ENCODE measurements around the gene VTA1.
"Not testable (repeated sequence)": the region's sequence is repeated elsewhere in the genome, so short reads cannot be mapped to it uniquely, and the experiment has no call there.

The VTA1 gene

GRCh38 chr6:142146828-142147662 lies at the start of gene VTA1, which contains the start of gene NMBR:
Gene VTA1, plus strand, starts transcription at chr6:142147263. Its CDS starts 25 bp downstream, at chr6:142147288.
Gene NMBR, minus strand, starts transcription at chr6:142147122. Its CDS starts 58,464 bp downstream, at chr6:142088658.
- Histone ChIP-seq H3K79me2 (ENCODE audit: insufficient read depth, low read depth) (peaks cover 45% of the 10 kb centered on the region), H3K4me1 (ENCODE audit: low read depth, poor library complexity, severe bottlenecking) (peaks cover 26% of the 10 kb centered on the region), H4K20me1 (ENCODE audit: insufficient read depth) (no peaks in the 10 kb centered on the region), H2AFZ (ENCODE audit: low read depth) (peak within 1 kb of the TSS; percentile 94), H3K9ac (peak within 1 kb of the TSS; percentile 63), H3K4me2 (peak within 1 kb of the TSS; percentile 82), H3K4me3 (IDR thresholded peaks at IDR 0.05; ENCODE audit: insufficient read depth, low read depth, low read length) (peak within 1 kb of the TSS; percentile 62), H3K27ac (peak within 1 kb of the TSS; percentile 31; the same call in 1 of the 2 replicates), H3K36me3 (ENCODE audit: insufficient read depth) (no peaks in the 10 kb centered on the region), H3K27me3 (ENCODE audit: insufficient read depth, low read depth) (no peaks in the 10 kb centered on the region)
- TF ChIP-seq, protein P1, sequence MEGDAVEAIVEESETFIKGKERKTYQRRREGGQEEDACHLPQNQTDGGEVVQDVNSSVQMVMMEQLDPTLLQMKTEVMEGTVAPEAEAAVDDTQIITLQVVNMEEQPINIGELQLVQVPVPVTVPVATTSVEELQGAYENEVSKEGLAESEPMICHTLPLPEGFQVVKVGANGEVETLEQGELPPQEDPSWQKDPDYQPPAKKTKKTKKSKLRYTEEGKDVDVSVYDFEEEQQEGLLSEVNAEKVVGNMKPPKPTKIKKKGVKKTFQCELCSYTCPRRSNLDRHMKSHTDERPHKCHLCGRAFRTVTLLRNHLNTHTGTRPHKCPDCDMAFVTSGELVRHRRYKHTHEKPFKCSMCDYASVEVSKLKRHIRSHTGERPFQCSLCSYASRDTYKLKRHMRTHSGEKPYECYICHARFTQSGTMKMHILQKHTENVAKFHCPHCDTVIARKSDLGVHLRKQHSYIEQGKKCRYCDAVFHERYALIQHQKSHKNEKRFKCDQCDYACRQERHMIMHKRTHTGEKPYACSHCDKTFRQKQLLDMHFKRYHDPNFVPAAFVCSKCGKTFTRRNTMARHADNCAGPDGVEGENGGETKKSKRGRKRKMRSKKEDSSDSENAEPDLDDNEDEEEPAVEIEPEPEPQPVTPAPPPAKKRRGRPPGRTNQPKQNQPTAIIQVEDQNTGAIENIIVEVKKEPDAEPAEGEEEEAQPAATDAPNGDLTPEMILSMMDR (conservative IDR thresholded peaks at IDR 0.05; ENCODE audit: low read depth, low read length): peak; percentile 90

DNA sequence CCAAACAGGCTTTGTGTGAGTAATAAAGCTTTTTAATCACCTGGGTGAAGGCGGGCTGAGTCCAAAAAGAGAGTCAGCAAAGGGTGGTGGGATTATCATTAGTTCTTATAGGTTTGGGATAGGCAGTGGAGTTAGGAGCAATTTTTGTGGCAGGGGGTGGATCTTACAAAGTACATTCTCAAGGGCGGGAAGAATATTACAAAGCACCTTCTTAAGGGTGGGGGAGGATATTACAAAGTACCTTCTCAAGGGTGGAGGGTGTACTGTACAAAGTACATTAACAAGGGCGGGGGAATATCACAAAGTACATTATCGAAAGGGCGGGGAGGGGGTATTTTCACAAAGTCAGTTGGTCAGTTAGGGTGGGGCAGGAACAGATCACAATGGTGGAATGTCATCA lies 42.2 kb upstream of the VTA1 start:
- not testable (repeated sequence) for H3K36me3 ChIP-seq (ENCODE audit: insufficient read depth); H3K4me3 ChIP-seq (IDR thresholded peaks at IDR 0.05; ENCODE audit: insufficient read depth, low read depth, low read length)

GRCh38 chr6:142110820-142111219 lies 36.2 kb upstream of the VTA1 start:
- not testable (repeated sequence) for H3K9ac ChIP-seq; H4K20me1 ChIP-seq (ENCODE audit: insufficient read depth); H3K27me3 ChIP-seq (ENCODE audit: insufficient read depth, low read depth); H3K79me2 ChIP-seq (ENCODE audit: insufficient read depth, low read depth); H3K4me1 ChIP-seq (ENCODE audit: low read depth, poor library complexity, severe bottlenecking); H3K27ac ChIP-seq; H3K36me3 ChIP-seq (ENCODE audit: insufficient read depth); H3K4me2 ChIP-seq; H3K4me3 ChIP-seq (IDR thresholded peaks at IDR 0.05; ENCODE audit: insufficient read depth, low read depth, low read length); H2AFZ ChIP-seq (ENCODE audit: low read depth)

More for the DNA sequence above, 42.2 kb upstream of the VTA1 start:
- not testable (repeated sequence) for H3K27ac ChIP-seq; H3K79me2 ChIP-seq (ENCODE audit: insufficient read depth, low read depth); H3K9ac ChIP-seq; H3K4me1 ChIP-seq (ENCODE audit: low read depth, poor library complexity, severe bottlenecking); H3K4me2 ChIP-seq; H3K27me3 ChIP-seq (ENCODE audit: insufficient read depth, low read depth); H4K20me1 ChIP-seq (ENCODE audit: insufficient read depth); H2AFZ ChIP-seq (ENCODE audit: low read depth)

GRCh38 chr6:142112451-142113061 lies 34.5 kb upstream of the VTA1 start:
- H3K36me3 ChIP-seq (ENCODE audit: insufficient read depth): no peaks in the 10 kb centered on the region
- no peaks in the 10 kb centered on the region for H3K27me3 ChIP-seq (ENCODE audit: insufficient read depth, low read depth)
- TF ChIP-seq, protein P1 (conservative IDR thresholded peaks at IDR 0.05; ENCODE audit: low read depth, low read length): peak; percentile 80
- H3K79me2 ChIP-seq (ENCODE audit: insufficient read depth, low read depth): no peaks in the 10 kb centered on the region
- no peak overlapping the region for H3K9ac ChIP-seq
- no peaks in the 10 kb centered on the region for H4K20me1 ChIP-seq (ENCODE audit: insufficient read depth)
- no peak overlapping the region for H2AFZ ChIP-seq (ENCODE audit: low read depth)
- H3K4me1 ChIP-seq (ENCODE audit: low read depth, poor library complexity, severe bottlenecking): no peaks in the 10 kb centered on the region
- no peak overlapping the region for H3K4me3 ChIP-seq (IDR thresholded peaks at IDR 0.05; ENCODE audit: insufficient read depth, low read depth, low read length)
- no peak overlapping the region for H3K27ac ChIP-seq
- no peak overlapping the region for H3K4me2 ChIP-seq

- H3K4me1 ChIP-seq (ENCODE audit: low read depth, poor library complexity, severe bottlenecking): no peaks in the 10 kb centered on the region
- TF ChIP-seq, protein P1 (conservative IDR thresholded peaks at IDR 0.05; ENCODE audit: low read depth, low read length): no peak
These were observed 29.7 kb upstream of the VTA1 start for GRCh38 chr6:142117366-142117765.

More at GRCh38 chr6:142117366-142117765, 29.7 kb upstream of the VTA1 start:
- Histone ChIP-seq H3K9ac (no peak overlapping the region), H3K4me3 (IDR thresholded peaks at IDR 0.05; ENCODE audit: insufficient read depth, low read depth, low read length) (no peak overlapping the region), H3K27ac (no peak overlapping the region), H3K4me2 (no peak overlapping the region), H4K20me1 (ENCODE audit: insufficient read depth) (no peaks in the 10 kb centered on the region), H3K79me2 (ENCODE audit: insufficient read depth, low read depth) (no peaks in the 10 kb centered on the region), H3K27me3 (ENCODE audit: insufficient read depth, low read depth) (no peaks in the 10 kb centered on the region), H2AFZ (ENCODE audit: low read depth) (no peak overlapping the region), H3K36me3 (ENCODE audit: insufficient read depth) (no peaks in the 10 kb centered on the region)
